ENCODE measurements around the gene AFF3. TPM values are rescaled to one million over a fixed set of nuclear protein-coding genes. Genes with fewer than 3 reads are reported as not detected.

AFF3 gene
- total and polyA plus RNA-seq, 10 of the 15 experiments (the other 5 are each of a cell fraction or from before 2014, with no cell fraction given): 0.26 to 5.5 (median 3.0) TPM

DNA sequence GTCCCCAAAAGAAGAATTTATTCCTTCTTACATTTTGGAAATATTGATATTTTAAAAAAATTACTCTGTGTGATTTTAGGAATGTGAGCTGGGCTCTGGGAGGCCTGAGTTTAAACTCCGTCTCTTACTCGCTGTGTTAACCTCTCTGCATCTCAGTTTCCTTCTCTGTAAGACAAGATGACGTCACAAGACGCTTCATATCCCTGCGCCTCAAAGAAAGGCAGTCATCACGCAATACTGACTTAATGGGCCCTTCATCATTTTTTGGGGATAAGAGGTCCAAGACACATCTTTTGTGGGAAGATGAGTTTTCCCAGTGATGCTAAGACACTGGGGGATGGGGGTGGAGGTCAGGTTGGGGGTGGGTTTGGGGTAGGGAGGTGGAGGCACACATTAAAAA, 320.4 kb downstream of the AFF3 start:
- CTCF ChIA-PET: interaction anchor here (0.6 kb wide), 1 partner anchor 14 kb away, joined by 3 read pairs; no protein-coding TSS in a partner anchor
- FAIRE-seq: no peak

DNA sequence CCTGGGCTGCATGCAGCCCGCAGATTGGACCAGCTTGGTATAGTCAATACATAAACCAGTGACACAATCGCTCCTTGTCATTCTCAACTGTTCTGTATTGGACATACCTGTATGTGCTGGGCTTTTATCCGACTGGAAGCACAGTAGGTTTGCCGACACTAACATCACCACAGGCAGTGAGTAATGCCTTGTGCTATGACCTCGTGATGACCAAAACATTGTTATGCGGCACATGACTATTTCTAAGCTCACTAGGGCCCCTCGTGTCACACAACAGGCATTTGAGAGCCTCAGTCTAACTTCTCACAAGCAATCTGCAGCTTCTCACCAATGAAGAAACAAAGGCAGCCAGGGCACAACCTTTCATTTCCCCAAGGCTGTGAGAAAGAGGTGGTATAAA, 320.8 kb downstream of the AFF3 start:
- H3K4me2 ChIP-seq (ENCODE audit: control insufficient read depth, insufficient read depth): no peak overlapping the region
- no TSS peak for BruUV-seq (replicated peaks)
- ATAC-seq: no peak
- intact Hi-C loops (cut with micrococcal nuclease; ENCODE audit: unreplicated experiment) (loop anchor here (2.0 kb wide), 1 partner anchor 263 kb away; no protein-coding TSS in a partner anchor), in situ Hi-C loops (cut with MboI) (no loop called here)
- ChIA-PET SMC1A (ENCODE audit: uncharacterized antibody, unreplicated experiment) (no interaction called here), POLR2A (no interaction called here), RAD21 (ENCODE audit: unreplicated experiment) (no interaction called here), CTCF (interaction anchor here (0.6 kb wide), 1 partner anchor 14 kb away, joined by 3 read pairs; no protein-coding TSS in a partner anchor)
- no peak overlapping the region for H3K9ac ChIP-seq (ENCODE audit: control insufficient read depth, insufficient read depth, low read length)
- FAIRE-seq: no peak
- H3K27ac ChIP-seq (ENCODE audit: control insufficient read depth, insufficient read depth): no peak overlapping the region
- 33% methylated on average over 7 of the region's 7 CpGs for WGBS (ENCODE audit: insufficient coverage, insufficient replicate concordance, low lambda C conversion rate, missing lambda C conversion rate)
- no peaks in the 10 kb centered on the region for H4K20me1 ChIP-seq (ENCODE audit: control insufficient read depth, insufficient read depth)
- no peaks in the 10 kb centered on the region for H3K36me3 ChIP-seq (ENCODE audit: control insufficient read depth in 2 of 2, insufficient read depth in 2 of 2, low read length in 1 of 2)
- no peak for DNase-seq (ENCODE audit: low read depth, low spot score)
- TF ChIP-seq, protein P1, sequence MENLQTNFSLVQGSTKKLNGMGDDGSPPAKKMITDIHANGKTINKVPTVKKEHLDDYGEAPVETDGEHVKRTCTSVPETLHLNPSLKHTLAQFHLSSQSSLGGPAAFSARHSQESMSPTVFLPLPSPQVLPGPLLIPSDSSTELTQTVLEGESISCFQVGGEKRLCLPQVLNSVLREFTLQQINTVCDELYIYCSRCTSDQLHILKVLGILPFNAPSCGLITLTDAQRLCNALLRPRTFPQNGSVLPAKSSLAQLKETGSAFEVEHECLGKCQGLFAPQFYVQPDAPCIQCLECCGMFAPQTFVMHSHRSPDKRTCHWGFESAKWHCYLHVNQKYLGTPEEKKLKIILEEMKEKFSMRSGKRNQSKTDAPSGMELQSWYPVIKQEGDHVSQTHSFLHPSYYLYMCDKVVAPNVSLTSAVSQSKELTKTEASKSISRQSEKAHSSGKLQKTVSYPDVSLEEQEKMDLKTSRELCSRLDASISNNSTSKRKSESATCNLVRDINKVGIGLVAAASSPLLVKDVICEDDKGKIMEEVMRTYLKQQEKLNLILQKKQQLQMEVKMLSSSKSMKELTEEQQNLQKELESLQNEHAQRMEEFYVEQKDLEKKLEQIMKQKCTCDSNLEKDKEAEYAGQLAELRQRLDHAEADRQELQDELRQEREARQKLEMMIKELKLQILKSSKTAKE (IDR thresholded peaks at IDR 0.05; ENCODE audit: low read depth, poor library complexity, severe bottlenecking): no peak
- TF ChIP-seq HDAC6 (IDR thresholded peaks at IDR 0.05; ENCODE audit: unreplicated experiment): no peak
- TF ChIP-seq, protein P2, sequence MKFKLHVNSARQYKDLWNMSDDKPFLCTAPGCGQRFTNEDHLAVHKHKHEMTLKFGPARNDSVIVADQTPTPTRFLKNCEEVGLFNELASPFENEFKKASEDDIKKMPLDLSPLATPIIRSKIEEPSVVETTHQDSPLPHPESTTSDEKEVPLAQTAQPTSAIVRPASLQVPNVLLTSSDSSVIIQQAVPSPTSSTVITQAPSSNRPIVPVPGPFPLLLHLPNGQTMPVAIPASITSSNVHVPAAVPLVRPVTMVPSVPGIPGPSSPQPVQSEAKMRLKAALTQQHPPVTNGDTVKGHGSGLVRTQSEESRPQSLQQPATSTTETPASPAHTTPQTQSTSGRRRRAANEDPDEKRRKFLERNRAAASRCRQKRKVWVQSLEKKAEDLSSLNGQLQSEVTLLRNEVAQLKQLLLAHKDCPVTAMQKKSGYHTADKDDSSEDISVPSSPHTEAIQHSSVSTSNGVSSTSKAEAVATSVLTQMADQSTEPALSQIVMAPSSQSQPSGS (IDR thresholded peaks at IDR 0.05; ENCODE audit: low read length): no peak
- TF ChIP-seq MXI1 (IDR thresholded peaks at IDR 0.05; ENCODE audit: low read depth, low read length): no peak
- H3K4me1 ChIP-seq (ENCODE audit: control insufficient read depth, insufficient read depth, low read length): no peaks in the 10 kb centered on the region
- no peak overlapping the region for H2AFZ ChIP-seq (ENCODE audit: control insufficient read depth, low read depth, low read length)
- H3K4me3 ChIP-seq: no peak overlapping the region
- no peaks in the 10 kb centered on the region for H3K79me2 ChIP-seq (ENCODE audit: control insufficient read depth, insufficient read depth, low read length)
- no peaks in the 10 kb centered on the region for H3K9me3 ChIP-seq (replicated peaks; ENCODE audit: control insufficient read depth, insufficient read depth, low read length)
- H3K27me3 ChIP-seq (replicated peaks in 1 of 2; ENCODE audit: control insufficient read depth in 2 of 2, insufficient read depth in 2 of 2, low read length in 1 of 2): no peaks in the 10 kb centered on the region

More for the DNA sequence above, 320.4 kb downstream of the AFF3 start:
- Histone ChIP-seq H2AFZ (ENCODE audit: control insufficient read depth, low read depth, low read length) (no peak overlapping the region), H4K20me1 (ENCODE audit: control insufficient read depth, insufficient read depth) (no peaks in the 10 kb centered on the region), H3K9ac (ENCODE audit: control insufficient read depth, insufficient read depth, low read length) (no peak overlapping the region), H3K27me3 (replicated peaks in 1 of 2; ENCODE audit: control insufficient read depth in 2 of 2, insufficient read depth in 2 of 2, low read length in 1 of 2) (no peaks in the 10 kb centered on the region), H3K4me2 (ENCODE audit: control insufficient read depth, insufficient read depth) (no peak overlapping the region), H3K4me3 (no peak overlapping the region), H3K27ac (ENCODE audit: control insufficient read depth, insufficient read depth) (no peak overlapping the region), H3K36me3 (ENCODE audit: control insufficient read depth in 2 of 2, insufficient read depth in 2 of 2, low read length in 1 of 2) (no peaks in the 10 kb centered on the region), H3K4me1 (ENCODE audit: control insufficient read depth, insufficient read depth, low read length) (no peaks in the 10 kb centered on the region), H3K79me2 (ENCODE audit: control insufficient read depth, insufficient read depth, low read length) (no peaks in the 10 kb centered on the region), H3K9me3 (replicated peaks; ENCODE audit: control insufficient read depth, insufficient read depth, low read length) (no peaks in the 10 kb centered on the region)
- TF ChIP-seq, protein P3, sequence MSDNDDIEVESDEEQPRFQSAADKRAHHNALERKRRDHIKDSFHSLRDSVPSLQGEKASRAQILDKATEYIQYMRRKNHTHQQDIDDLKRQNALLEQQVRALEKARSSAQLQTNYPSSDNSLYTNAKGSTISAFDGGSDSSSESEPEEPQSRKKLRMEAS (IDR thresholded peaks at IDR 0.05; ENCODE audit: low read depth, low read length): no peak
- TF ChIP-seq, protein P4, sequence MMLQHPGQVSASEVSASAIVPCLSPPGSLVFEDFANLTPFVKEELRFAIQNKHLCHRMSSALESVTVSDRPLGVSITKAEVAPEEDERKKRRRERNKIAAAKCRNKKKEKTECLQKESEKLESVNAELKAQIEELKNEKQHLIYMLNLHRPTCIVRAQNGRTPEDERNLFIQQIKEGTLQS (IDR thresholded peaks at IDR 0.05; ENCODE audit: borderline replicate concordance, extremely low read depth, low read depth, low read length): no peak
- TF ChIP-seq BMI1 (IDR thresholded peaks at IDR 0.05; ENCODE audit: borderline replicate concordance) (no peak), KDM1A (IDR thresholded peaks at IDR 0.05; ENCODE audit: borderline replicate concordance) (no peak), RCOR1 (conservative IDR thresholded peaks at IDR 0.05; ENCODE audit: low read depth, low read length) (no peak), NRF1 (conservative IDR thresholded peaks at IDR 0.05; ENCODE audit: low read depth, low read length) (no peak), POLR2A (IDR thresholded peaks at IDR 0.05; ENCODE audit: low read depth, low read length) (no peak)
- ATAC-seq: no peak
- no TSS peak for BruUV-seq (replicated peaks)
- ChIA-PET RAD21 (ENCODE audit: unreplicated experiment) (no interaction called here), POLR2A (no interaction called here), SMC1A (ENCODE audit: uncharacterized antibody, unreplicated experiment) (no interaction called here)
- intact Hi-C loops (cut with micrococcal nuclease; ENCODE audit: unreplicated experiment): loop anchor here (2.0 kb wide), 1 partner anchor 263 kb away; no protein-coding TSS in a partner anchor
- WGBS (ENCODE audit: insufficient coverage, insufficient replicate concordance, low lambda C conversion rate, missing lambda C conversion rate): 30% methylated on average over 6 of the region's 6 CpGs
- no peak for DNase-seq (ENCODE audit: low read depth, low spot score)
- in situ Hi-C loops (cut with MboI): no loop called here

Measured in GM12878 (cell line).